ENCODE measurements around the gene BAHCC1. TPM values are rescaled to one million over a fixed set of nuclear protein-coding genes. Genes with fewer than 3 reads are reported as not detected.

Gene BAHCC1
- total and polyA plus RNA-seq, 9 of the 15 experiments (the other 6 are each of a cell fraction or from before 2014, with no cell fraction given): 0.14 to 26.9 (median 5.0) TPM

- TF ChIP-seq ZMIZ1 (IDR thresholded peaks at IDR 0.05; ENCODE audit: low read depth in 2 of 2, low read length in 2 of 2): no peak
- TF ChIP-seq ZNF232 (CRISPR knock-in tag; IDR thresholded peaks at IDR 0.05): peak; percentile 95
- no peak for TF ChIP-seq ILK (tag; IDR thresholded peaks at IDR 0.05; ENCODE audit: borderline replicate concordance, low read depth)
- no peak for TF ChIP-seq E4F1 (CRISPR knock-in tag; IDR thresholded peaks at IDR 0.05; ENCODE audit: borderline replicate concordance)
- no peak for TF ChIP-seq PURB (CRISPR knock-in tag; IDR thresholded peaks at IDR 0.05; ENCODE audit: low read depth)
- peak; percentile 99 for TF ChIP-seq MAX (CRISPR knock-in tag; IDR thresholded peaks at IDR 0.05)
- TF ChIP-seq RFX1 (IDR thresholded peaks at IDR 0.05): no peak
- peak; percentile 94 for TF ChIP-seq REST (IDR thresholded peaks at IDR 0.05; ENCODE audit: borderline replicate concordance)
- TF ChIP-seq REST (CRISPR knock-in tag; IDR thresholded peaks at IDR 0.05; ENCODE audit: low read depth): no peak; the same call in 1 of the 2 replicates
- peak; percentile 93; the same call in 1 of the 2 replicates for TF ChIP-seq NR3C1 (CRISPR knock-in tag; IDR thresholded peaks at IDR 0.05)
- no peak for TF ChIP-seq ZNF583 (CRISPR knock-in tag; IDR thresholded peaks at IDR 0.05)
Measured at GRCh38 chr17:81471818-81472456, 76.7 kb downstream of the BAHCC1 start (continued).
